Measurements from ENCODE around the gene AHR. TPM values are rescaled to one million over a fixed set of nuclear protein-coding genes. Genes with fewer than 3 reads are reported as not detected.

AHR gene
- 0.01 and 0.07 TPM in 2 replicates for polyA plus RNA-seq (2014; cell fraction: cytosol; rRNA removed)
- not detected in 2 replicates for polyA plus RNA-seq (2014; cell fraction: nucleus; rRNA removed)

- peak; percentile 22 for DNase-seq (ENCODE audit: low spot score)
These were observed at the start of gene AHR for GRCh38 chr7:17298102-17298839. TSS of gene AHR (plus strand) at chr7:17298652. CDS start at chr7:17299265, 613 bp downstream.

- DNase-seq (ENCODE audit: low spot score) = no peak
These were observed 44.6 kb upstream of the AHR start for GRCh38 chr7:17253885-17254284.

- DNase-seq (ENCODE audit: low spot score) = no peak
These were observed 42.5 kb upstream of the AHR start for GRCh38 chr7:17255926-17256325.

GRCh38 chr7:17256375-17256774 is 42.1 kb upstream of the AHR start:
- DNase-seq (ENCODE audit: low spot score) = no peak

GRCh38 chr7:17266565-17266964 is 31.9 kb upstream of the AHR start:
- no peak for DNase-seq (ENCODE audit: low spot score)

GRCh38 chr7:17269341-17270221 is 28.9 kb upstream of the AHR start:
- DNase-seq (ENCODE audit: low spot score) = no peak

GRCh38 chr7:17274551-17275245 is 23.8 kb upstream of the AHR start:
- no peak for DNase-seq (ENCODE audit: low spot score)

GRCh38 chr7:17275749-17276671 is 22.4 kb upstream of the AHR start:
- no peak for DNase-seq (ENCODE audit: low spot score)

- no peak for DNase-seq (ENCODE audit: low spot score)
These were observed 19.4 kb upstream of the AHR start for GRCh38 chr7:17279061-17279460.

GRCh38 chr7:17289074-17289645 is 9.3 kb upstream of the AHR start:
- no peak for DNase-seq (ENCODE audit: low spot score)

GRCh38 chr7:17292843-17293242 is 5.6 kb upstream of the AHR start:
- no peak for DNase-seq (ENCODE audit: low spot score)

GRCh38 chr7:17293481-17293880 is 5.0 kb upstream of the AHR start:
- DNase-seq (ENCODE audit: low spot score) = no peak

GRCh38 chr7:17297243-17297642 is 1.2 kb upstream of the AHR start:
- DNase-seq (ENCODE audit: low spot score) = no peak

- DNase-seq (ENCODE audit: low spot score) = no peak
These were observed 509 bp downstream of the AHR start for GRCh38 chr7:17298840-17299482.

- DNase-seq (ENCODE audit: low spot score) = no peak
These were observed 1.1 kb downstream of the AHR start for GRCh38 chr7:17299483-17299991.

GRCh38 chr7:17300012-17300411 is 1.6 kb downstream of the AHR start:
- DNase-seq (ENCODE audit: low spot score) = no peak

GRCh38 chr7:17300437-17300836 is 2.0 kb downstream of the AHR start:
- DNase-seq (ENCODE audit: low spot score) = no peak

GRCh38 chr7:17301471-17302456 is 3.3 kb downstream of the AHR start:
- DNase-seq (ENCODE audit: low spot score) = no peak
